ENCODE measurements around the gene ETS2. TPM values are rescaled to one million over a fixed set of nuclear protein-coding genes. Genes with fewer than 3 reads are reported as not detected.

ETS2 gene
- polyA plus RNA-seq, 1 experiment, result 18.8 TPM

GRCh38 chr21:38777531-38777930 lies 28.2 kb upstream of the ETS2 start:
- Histone ChIP-seq H3K27me3 (ENCODE audit: control insufficient read depth, insufficient read depth, low read length) (no peaks in the 10 kb centered on the region), H3K36me3 (ENCODE audit: control insufficient read depth, insufficient read depth, low read length) (no peaks in the 10 kb centered on the region), H3K4me3 (ENCODE audit: low read depth, low read length) (no peak overlapping the region)
- DNase-seq (ENCODE audit: low read depth), result no peak
- no peak for TF ChIP-seq CTCF (IDR thresholded peaks at IDR 0.05; ENCODE audit: insufficient read depth, low read depth, low read length)
- CTCF ChIA-PET, result interaction anchor here (0.9 kb wide), 1 partner anchor 10 kb away, joined by 3 read pairs; no protein-coding TSS in a partner anchor
- POLR2A ChIA-PET, result no interaction called here

- H3K36me3 ChIP-seq (ENCODE audit: control insufficient read depth, insufficient read depth, low read length), result no peaks in the 10 kb centered on the region
- no peak for DNase-seq (ENCODE audit: low read depth)
- TF ChIP-seq CTCF (IDR thresholded peaks at IDR 0.05; ENCODE audit: insufficient read depth, low read depth, low read length), result no peak
- ChIA-PET POLR2A (no interaction called here), CTCF (no interaction called here)
- H3K27me3 ChIP-seq (ENCODE audit: control insufficient read depth, insufficient read depth, low read length), result no peaks in the 10 kb centered on the region
- H3K4me3 ChIP-seq (ENCODE audit: low read depth, low read length), result no peak overlapping the region
Observed at GRCh38 chr21:38780879-38781278, 24.9 kb upstream of the ETS2 start.

GRCh38 chr21:38784458-38785266 lies 21.1 kb upstream of the ETS2 start:
- ChIA-PET CTCF (no interaction called here), POLR2A (no interaction called here)
- DNase-seq (ENCODE audit: low read depth), result no peak
- TF ChIP-seq CTCF (IDR thresholded peaks at IDR 0.05; ENCODE audit: insufficient read depth, low read depth, low read length), result no peak
- no peaks in the 10 kb centered on the region for H3K36me3 ChIP-seq (ENCODE audit: control insufficient read depth, insufficient read depth, low read length)
- no peak overlapping the region for H3K4me3 ChIP-seq (ENCODE audit: low read depth, low read length)
- no peaks in the 10 kb centered on the region for H3K27me3 ChIP-seq (ENCODE audit: control insufficient read depth, insufficient read depth, low read length)

GRCh38 chr21:38785483-38785882 lies 20.2 kb upstream of the ETS2 start:
- ChIA-PET POLR2A (no interaction called here), CTCF (no interaction called here)
- H3K36me3 ChIP-seq (ENCODE audit: control insufficient read depth, insufficient read depth, low read length), result no peaks in the 10 kb centered on the region
- H3K27me3 ChIP-seq (ENCODE audit: control insufficient read depth, insufficient read depth, low read length), result no peaks in the 10 kb centered on the region
- no peak for TF ChIP-seq CTCF (IDR thresholded peaks at IDR 0.05; ENCODE audit: insufficient read depth, low read depth, low read length)
- no peak overlapping the region for H3K4me3 ChIP-seq (ENCODE audit: low read depth, low read length)
- no peak for DNase-seq (ENCODE audit: low read depth)

- ChIA-PET CTCF (interaction anchor here (1.0 kb wide), 1 partner anchor 9 kb away, joined by 3 read pairs; no protein-coding TSS in a partner anchor), POLR2A (no interaction called here)
- no peak for DNase-seq (ENCODE audit: low read depth)
- H3K36me3 ChIP-seq (ENCODE audit: control insufficient read depth, insufficient read depth, low read length), result no peaks in the 10 kb centered on the region
- TF ChIP-seq CTCF (IDR thresholded peaks at IDR 0.05; ENCODE audit: insufficient read depth, low read depth, low read length), result no peak
- no peaks in the 10 kb centered on the region for H3K27me3 ChIP-seq (ENCODE audit: control insufficient read depth, insufficient read depth, low read length)
- H3K4me3 ChIP-seq (ENCODE audit: low read depth, low read length), result no peak overlapping the region
Observed at GRCh38 chr21:38787016-38787415, 18.7 kb upstream of the ETS2 start.
